Ovary (tissue), 9 donors: Measurements from ENCODE around the gene DCUN1D1. TPM values are rescaled to one million over a fixed set of nuclear protein-coding genes. Genes with fewer than 3 reads are reported as not detected.

Experiments
- DNase-seq, 5 donors: peaks; one replicate each; pipeline ENCODE4 v3.0.0-alpha.2; 2019 to 2020
- H3K27ac ChIP-seq, 2 donors: fragments of 200-600 bp; one replicate each; pipeline versions ENCODE4 v1.5.1 to v1.8.0; 2019 to 2022
- H3K27me3 ChIP-seq: fragments of 200-600 bp; one replicate; pipeline ENCODE4 v1.8.0; 2022
- H3K36me3 ChIP-seq: fragments of 200-600 bp; sonication (generic); one replicate; pipeline ENCODE4 v1.5.1; 2019
- H3K4me1 ChIP-seq: one replicate; pipeline ENCODE4 v1.8.1; 2013; ENCODE audit warnings: mild to moderate bottlenecking, moderate library complexity; ENCODE audit not compliant: insufficient read depth
- H3K4me3 ChIP-seq: fragments of 200-600 bp; sonication (generic); one replicate; pipeline ENCODE4 v1.5.1; 2017
- H3K9me3 ChIP-seq, 2 donors: fragments of 200-600 bp in 1 of 2; sonication (generic) in 1 of 2; one replicate each; pipeline versions ENCODE4 v1.5.1 to v1.8.1; 2013 to 2019; ENCODE audit warnings: mild to moderate bottlenecking in 1 of 2, moderate library complexity in 1 of 2
- EP300 ChIP-seq: sonication (generic); formaldehyde crosslinking; IDR thresholded peaks from one replicate; pipeline ENCODE4 v1.6.1; 2017; ENCODE audit warnings: antibody characterized with exemption
- POLR2A ChIP-seq: fragments of 450-650 bp; IDR thresholded peaks from one replicate; pipeline ENCODE4 v1.6.1; 2017; ENCODE audit warnings: antibody characterized with exemption, mild to moderate bottlenecking, moderate library complexity
- WGBS, 3 donors: extraction: QIAGEN DNeasy Blood & Tissue Kit in 1 of 3; methylation state at CpG; one replicate each; pipeline versions ENCODE4 v1.1.5 to v1.1.7; 2013 to 2017; 5-methylcytosine and 5-hydroxymethylcytosine counted together
- intact Hi-C, 4 donors: fragments of 100-400 bp; cut with DNase I; formaldehyde crosslinking; loops; one replicate each; pipeline versions ENCODE4 v1.11.0 to v1.15.1; 2022 to 2023
- polyA plus RNA-seq, 2 donors: library from polyadenylated mRNA; stranded (reverse); fragments of 200-250 nt in 1 of 2; fragments of 350-450 nt in 1 of 2; fragmentation: Illumina TruSeq in 1 of 2; extraction: RNeasy Lipid Tissue Mini Kit (QIAGEN cat#74804) in 1 of 2; gene quantifications; one replicate each; pipeline ENCODE4 v1.2.3, GENCODE V29; 2013 to 2014
- total RNA-seq, 7 donors: library from RNA; depleted of rRNA in 2 of 7; stranded (reverse); fragments of >200 nt in 2 of 7; fragmentation: NEBNext Ultra II Directional in 3 of 7; extraction: Animal tissue kit (Norgen Biotek cat#: 25700) in 3 of 7; gene quantifications; one replicate each; pipeline versions ENCODE4 v1.1.0 to v1.2.4, GENCODE V29; 2016 to 2023
- TF ChIP-seq, protein P1 (sequence below), 3 donors: fragments of 450-650 bp in 2 of 3; fragments of 200-600 bp in 1 of 3; IDR thresholded peaks; one replicate each; pipeline versions ENCODE4 v1.5.1 to v1.8.0; 2016 to 2022; ENCODE audit warnings: antibody characterized with exemption in 3 of 3, mild to moderate bottlenecking in 1 of 3
- donor health status: DM: no; HTN: no; CAD: no; lungs with moderate emphysema.
- donor health status: DM: no; HTN: no; CAD: no.
- donor health status: Bipolar disorder and iron deficiency.
- donor health status: DM: yes; HTN: yes; CAD: no.
- donor health status: DM: no; HTN: no; CAD: no.
- donor health status: DM: yes; HTN: yes; CAD: no.

Gene DCUN1D1
- total and polyA plus RNA-seq, 9 donors: 7.7 to 42.7 (median 40.2) TPM

DNA sequence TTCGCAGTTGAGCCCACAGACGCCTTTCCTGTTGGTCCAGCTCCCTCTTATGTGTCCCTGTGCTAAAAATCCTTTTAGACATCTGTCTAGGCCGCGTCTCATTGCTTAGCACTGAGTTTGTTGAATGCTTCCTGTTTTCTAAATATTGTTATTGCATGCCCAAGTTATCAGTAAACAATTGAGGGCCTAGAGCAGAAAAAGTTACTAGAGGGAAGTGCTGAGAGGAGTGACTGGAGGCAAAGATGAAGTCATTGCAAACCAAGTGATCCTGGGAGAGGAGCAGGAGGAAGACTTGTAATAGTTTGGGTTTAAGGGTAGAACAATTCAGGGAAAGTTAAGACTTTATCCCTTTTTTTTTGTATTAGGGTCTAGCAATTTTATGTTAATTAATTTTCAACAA, 88.1 kb downstream of the DCUN1D1 start:
- Histone ChIP-seq H3K4me1 (no peaks in the 10 kb centered on the region), H3K27ac (no peak overlapping the region), H3K9me3 (no peaks in the 10 kb centered on the region), H3K4me3 (no peak overlapping the region), H3K36me3 (no peaks in the 10 kb centered on the region), H3K27me3 (no peaks in the 10 kb centered on the region)
- TF ChIP-seq POLR2A: no peak
- TF ChIP-seq, protein P1, sequence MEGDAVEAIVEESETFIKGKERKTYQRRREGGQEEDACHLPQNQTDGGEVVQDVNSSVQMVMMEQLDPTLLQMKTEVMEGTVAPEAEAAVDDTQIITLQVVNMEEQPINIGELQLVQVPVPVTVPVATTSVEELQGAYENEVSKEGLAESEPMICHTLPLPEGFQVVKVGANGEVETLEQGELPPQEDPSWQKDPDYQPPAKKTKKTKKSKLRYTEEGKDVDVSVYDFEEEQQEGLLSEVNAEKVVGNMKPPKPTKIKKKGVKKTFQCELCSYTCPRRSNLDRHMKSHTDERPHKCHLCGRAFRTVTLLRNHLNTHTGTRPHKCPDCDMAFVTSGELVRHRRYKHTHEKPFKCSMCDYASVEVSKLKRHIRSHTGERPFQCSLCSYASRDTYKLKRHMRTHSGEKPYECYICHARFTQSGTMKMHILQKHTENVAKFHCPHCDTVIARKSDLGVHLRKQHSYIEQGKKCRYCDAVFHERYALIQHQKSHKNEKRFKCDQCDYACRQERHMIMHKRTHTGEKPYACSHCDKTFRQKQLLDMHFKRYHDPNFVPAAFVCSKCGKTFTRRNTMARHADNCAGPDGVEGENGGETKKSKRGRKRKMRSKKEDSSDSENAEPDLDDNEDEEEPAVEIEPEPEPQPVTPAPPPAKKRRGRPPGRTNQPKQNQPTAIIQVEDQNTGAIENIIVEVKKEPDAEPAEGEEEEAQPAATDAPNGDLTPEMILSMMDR (IDR thresholded peaks at IDR 0.05): no peak
- no peak for TF ChIP-seq EP300
- WGBS, 3 donors: 83 to 94% (median 88%) methylated on average over 4 of the region's 4 CpGs
- intact Hi-C loops: no loop called here
- DNase-seq: no peak

DNA sequence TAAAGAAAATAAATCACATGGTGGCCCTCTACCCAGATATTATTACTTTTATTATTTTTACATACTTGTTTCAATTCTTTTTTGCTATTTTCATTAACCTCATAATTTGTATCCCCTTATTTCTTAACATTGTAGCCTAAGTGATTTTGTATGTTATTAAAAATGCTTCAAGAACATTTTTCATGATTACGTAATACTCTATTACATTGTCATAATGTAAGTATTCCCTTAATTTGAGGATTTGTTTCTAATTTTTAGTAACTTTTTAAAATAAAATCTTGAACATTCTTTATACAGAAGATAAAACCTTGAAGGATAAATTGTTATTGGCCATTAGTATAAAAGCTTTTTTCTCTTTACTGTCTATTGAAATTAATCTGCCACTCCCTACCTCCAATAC, 89.0 kb downstream of the DCUN1D1 start:
- TF ChIP-seq POLR2A (no peak), EP300 (no peak)
- TF ChIP-seq, protein P1 (IDR thresholded peaks at IDR 0.05): no peak
- Histone ChIP-seq H3K4me3 (no peak overlapping the region), H3K4me1 (no peaks in the 10 kb centered on the region), H3K36me3 (no peaks in the 10 kb centered on the region), H3K27ac (no peak overlapping the region), H3K9me3 (no peaks in the 10 kb centered on the region), H3K27me3 (no peaks in the 10 kb centered on the region)
- intact Hi-C loops: no loop called here
- 97 to 100% (median 99%) methylated on average over 1 of the region's 1 CpG for WGBS, 3 donors
- no peak for DNase-seq

DNA sequence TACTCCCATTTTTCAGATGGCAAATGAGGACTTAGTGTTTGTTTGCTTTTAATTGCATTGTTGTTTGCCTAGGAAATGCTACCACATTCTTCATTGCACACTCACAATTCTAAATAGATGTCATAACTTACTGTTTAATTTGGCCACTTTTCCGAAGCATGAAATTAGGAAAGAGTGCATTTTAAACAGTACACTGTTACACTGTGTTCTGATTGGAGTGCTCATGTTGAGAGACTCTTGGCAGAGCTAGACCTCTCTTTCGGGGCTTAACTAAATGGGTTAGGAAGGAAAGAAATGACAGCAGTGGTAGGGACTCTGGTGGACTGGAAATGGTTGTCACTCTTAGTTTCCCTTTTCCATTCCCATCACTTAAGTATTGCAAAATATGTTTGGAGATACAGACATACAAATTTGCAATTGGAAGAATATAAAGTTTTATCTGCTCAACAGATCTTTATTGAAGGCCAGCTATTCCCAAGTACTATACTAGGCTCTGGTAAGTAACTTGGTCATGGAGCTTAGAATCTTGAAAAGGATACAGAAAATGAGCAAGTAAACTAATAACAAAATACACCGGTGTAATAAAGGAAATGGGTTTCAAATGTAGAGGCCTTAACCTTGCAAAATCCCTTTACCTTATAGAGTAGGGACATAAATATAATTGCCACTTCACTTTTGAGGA, 90.2 kb downstream of the DCUN1D1 start:
- 86 to 93% (median 89%) methylated on average over 3 of the region's 3 CpGs for WGBS, 3 donors
- DNase-seq: no peak
- H3K4me1 ChIP-seq: no peaks in the 10 kb centered on the region
- no peaks in the 10 kb centered on the region for H3K9me3 ChIP-seq
- no peak overlapping the region for H3K4me3 ChIP-seq
- H3K27me3 ChIP-seq: no peaks in the 10 kb centered on the region
- no peak overlapping the region for H3K27ac ChIP-seq
- no peaks in the 10 kb centered on the region for H3K36me3 ChIP-seq
- intact Hi-C loops: no loop called here
- TF ChIP-seq, protein P1 (IDR thresholded peaks at IDR 0.05): no peak
- TF ChIP-seq EP300 (no peak), POLR2A (no peak)

Other genes with a start within 250 kb of the DCUN1D1 start
- gene ATP11B, start 187.0 kb downstream of the DCUN1D1 start, total RNA-seq: 10 to 100 TPM; 43.0 to 83.4 (median 56.2) TPM
- 10 to 100 TPM; 14.2 to 21.3 TPM for gene ATP11B, start 187.0 kb downstream of the DCUN1D1 start, polyA plus RNA-seq
- 10 to 100 TPM; 21.7 to 31.4 (median 24.0) TPM for gene MCCC1, start 119.0 kb upstream of the DCUN1D1 start, total RNA-seq
- 10 to 100 TPM; 29.6 to 32.8 TPM for gene MCCC1, start 119.0 kb upstream of the DCUN1D1 start, polyA plus RNA-seq
- under 1 TPM in 5 of 7 donors, not detected in 2; 0.07 to 0.34 (median 0.26) TPM for gene LAMP3, start 182.2 kb upstream of the DCUN1D1 start, total RNA-seq
- 1 to 10 TPM in 1 of 2 donors, under 1 TPM in 1; 0.08 to 1.2 TPM for gene LAMP3, start 182.2 kb upstream of the DCUN1D1 start, polyA plus RNA-seq